ENCODE measurements around the gene SLC39A5. TPM values are rescaled to one million over a fixed set of nuclear protein-coding genes. Genes with fewer than 3 reads are reported as not detected.

Gene SLC39A5
- polyA plus RNA-seq, 1 donor from 2014 or later: 0.33 TPM

GRCh38 chr12:56247923-56248322 is 18.1 kb downstream of the SLC39A5 start:
- Histone ChIP-seq H3F3A (ENCODE audit: insufficient read depth, low read length, poor library complexity, severe bottlenecking) (no peaks in the 10 kb centered on the region), H3K27ac (ENCODE audit: low read length) (no peak overlapping the region), H3K4me3 (ENCODE audit: low read length) (no peak overlapping the region), H3K9ac (ENCODE audit: low read length) (no peak overlapping the region), H3K27me3 (ENCODE audit: insufficient read depth, low read depth, low read length) (no peaks in the 10 kb centered on the region), H4K20me1 (ENCODE audit: insufficient read depth) (no peaks in the 10 kb centered on the region), H3K4me2 (ENCODE audit: low read length) (no peak overlapping the region), H2AFZ (ENCODE audit: low read depth, low read length) (no peak overlapping the region), H3K9me3 (ENCODE audit: low read length) (no peaks in the 10 kb centered on the region), H3K36me3 (ENCODE audit: insufficient read depth, low read length) (no peaks in the 10 kb centered on the region), H3K79me2 (replicated peaks; ENCODE audit: insufficient read depth, low read length) (no peaks in the 10 kb centered on the region), H3K9me2 (ENCODE audit: insufficient read depth, low read length) (no peaks in the 10 kb centered on the region)
- TF ChIP-seq EP300 (conservative IDR thresholded peaks at IDR 0.05; ENCODE audit: poor library complexity, severe bottlenecking) (no peak), EZH2 (IDR thresholded peaks at IDR 0.05; ENCODE audit: borderline replicate concordance, insufficient read depth, low read length, poor library complexity, severe bottlenecking) (no peak), TAF1 (IDR thresholded peaks at IDR 0.05; ENCODE audit: low read depth) (no peak), RAD21 (conservative IDR thresholded peaks at IDR 0.05) (no peak), MXI1 (conservative IDR thresholded peaks at IDR 0.05; ENCODE audit: poor library complexity, severe bottlenecking) (no peak), POLR2AphosphoS5 (IDR thresholded peaks at IDR 0.05) (no peak), CTCF (IDR thresholded peaks at IDR 0.05; ENCODE audit: poor library complexity, severe bottlenecking) (no peak), REST (IDR thresholded peaks at IDR 0.05; ENCODE audit: borderline replicate concordance) (no peak), SMC3 (conservative IDR thresholded peaks at IDR 0.05; ENCODE audit: poor library complexity) (no peak)

- Histone ChIP-seq H3F3A (ENCODE audit: insufficient read depth, low read length, poor library complexity, severe bottlenecking) (no peaks in the 10 kb centered on the region), H4K20me1 (ENCODE audit: insufficient read depth) (no peaks in the 10 kb centered on the region), H3K79me2 (replicated peaks; ENCODE audit: insufficient read depth, low read length) (no peaks in the 10 kb centered on the region), H3K27ac (ENCODE audit: low read length) (no peak overlapping the region), H3K9ac (ENCODE audit: low read length) (no peak overlapping the region), H3K4me3 (ENCODE audit: low read length) (no peak overlapping the region), H3K9me3 (ENCODE audit: low read length) (no peaks in the 10 kb centered on the region), H3K27me3 (ENCODE audit: insufficient read depth, low read depth, low read length) (no peaks in the 10 kb centered on the region), H3K4me2 (ENCODE audit: low read length) (no peak overlapping the region), H3K9me2 (ENCODE audit: insufficient read depth, low read length) (no peaks in the 10 kb centered on the region), H3K36me3 (ENCODE audit: insufficient read depth, low read length) (no peaks in the 10 kb centered on the region), H2AFZ (ENCODE audit: low read depth, low read length) (no peak overlapping the region)
- TF ChIP-seq EZH2 (IDR thresholded peaks at IDR 0.05; ENCODE audit: borderline replicate concordance, insufficient read depth, low read length, poor library complexity, severe bottlenecking) (no peak), REST (IDR thresholded peaks at IDR 0.05; ENCODE audit: borderline replicate concordance) (no peak), RAD21 (conservative IDR thresholded peaks at IDR 0.05) (no peak), TAF1 (IDR thresholded peaks at IDR 0.05; ENCODE audit: low read depth) (no peak), MXI1 (conservative IDR thresholded peaks at IDR 0.05; ENCODE audit: poor library complexity, severe bottlenecking) (no peak), SMC3 (conservative IDR thresholded peaks at IDR 0.05; ENCODE audit: poor library complexity) (no peak), CTCF (IDR thresholded peaks at IDR 0.05; ENCODE audit: poor library complexity, severe bottlenecking) (no peak), EP300 (conservative IDR thresholded peaks at IDR 0.05; ENCODE audit: poor library complexity, severe bottlenecking) (no peak), POLR2AphosphoS5 (IDR thresholded peaks at IDR 0.05) (no peak)
These were observed 18.9 kb downstream of the SLC39A5 start for GRCh38 chr12:56248711-56249110.
